ENCODE results near the gene CEMIP2.
"Not testable (repeated sequence)": the region's sequence is repeated elsewhere in the genome, so short reads cannot be mapped to it uniquely, and the experiment has no call there.

CEMIP2 gene

GRCh38 chr9:71703172-71703872 lies 65.0 kb downstream of the CEMIP2 start:
- Histone ChIP-seq H4K5ac (ENCODE audit: low read length) (no peak overlapping the region), H3K79me1 (ENCODE audit: low read length) (no peaks in the 10 kb centered on the region), H3K36me3 (ENCODE audit: control insufficient read depth, insufficient read depth, low read length) (no peaks in the 10 kb centered on the region), H3K79me2 (ENCODE audit: control insufficient read depth, insufficient read depth, low read length) (no peaks in the 10 kb centered on the region), H2AK5ac (ENCODE audit: low read length) (no peak overlapping the region), H3K4ac (ENCODE audit: low read depth, low read length) (no peak overlapping the region), H2BK120ac (ENCODE audit: low read depth, low read length) (no peak overlapping the region), H3K4me1 (ENCODE audit: control insufficient read depth, low read depth, low read length) (no peaks in the 10 kb centered on the region), H3K27ac (ENCODE audit: low read depth, low read length) (no peak overlapping the region), H2BK15ac (replicated peaks; ENCODE audit: low read depth) (no peak overlapping the region), H3K4me3 (ENCODE audit: low read length) (no peak overlapping the region), H3K27me3 (ENCODE audit: insufficient read depth, low read length, poor library complexity) (no peaks in the 10 kb centered on the region), H3K18ac (ENCODE audit: low read length) (no peak overlapping the region), H3K4me2 (ENCODE audit: low read length) (no peak overlapping the region), H4K8ac (ENCODE audit: low read depth, low read length) (no peak overlapping the region), H2BK5ac (ENCODE audit: low read length) (no peak overlapping the region), H3K56ac (ENCODE audit: low read length) (no peak overlapping the region), H3K23ac (ENCODE audit: low read length) (no peak overlapping the region), H3K9ac (ENCODE audit: low read length) (no peak overlapping the region)
- no CpG with 5 or more reads among the region's 6 CpGs for whole genome bisulfite sequencing (ENCODE audit: extremely low coverage, insufficient coverage, low lambda C conversion rate)
- DNase-seq = no peak

DNA sequence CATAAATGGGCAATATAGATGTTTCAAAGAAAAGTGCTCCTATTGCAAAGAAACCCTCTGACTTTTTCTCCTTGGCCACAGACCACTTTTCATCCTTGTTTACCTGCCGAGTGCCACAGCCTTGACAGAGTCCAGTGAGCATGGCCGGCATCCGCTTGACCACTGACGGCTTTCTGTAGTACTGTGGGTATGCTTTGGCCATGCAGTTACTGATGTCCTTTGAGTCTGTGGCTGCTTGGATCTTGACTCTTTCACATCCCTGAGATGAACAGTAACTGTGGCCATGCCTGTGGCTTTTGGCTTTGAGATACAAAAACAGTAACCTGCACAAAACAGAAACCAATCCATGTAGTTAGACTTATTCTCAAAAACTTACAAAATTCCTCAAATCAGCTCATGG lies 70.4 kb downstream of the CEMIP2 start:
- H3K36me3 ChIP-seq (ENCODE audit: control insufficient read depth, insufficient read depth, low read length) = peaks cover 2% of the 10 kb centered on the region

DNA sequence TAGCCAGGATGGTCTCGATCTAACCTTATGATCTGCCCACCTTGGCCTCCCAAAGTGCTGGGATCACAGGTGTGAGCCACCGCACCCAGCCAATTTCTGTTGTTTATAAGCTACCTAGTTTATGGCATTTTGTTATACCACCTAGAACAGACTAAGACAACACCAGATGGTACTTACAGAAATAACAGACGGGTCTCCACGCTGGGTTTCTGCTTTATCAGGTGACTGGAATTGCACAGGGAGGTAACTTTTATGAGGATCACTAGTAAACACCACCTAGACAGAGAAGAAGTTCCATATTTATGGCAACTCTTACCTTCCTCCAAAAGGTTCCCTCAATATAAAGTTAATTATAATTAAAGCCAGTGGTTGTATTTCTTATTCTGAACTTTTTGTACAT lies 74.0 kb downstream of the CEMIP2 start:
- no peak overlapping the region for H2BK5ac ChIP-seq (ENCODE audit: low read length)
- no peak overlapping the region for H3K4me2 ChIP-seq (ENCODE audit: low read length)
- H3K9ac ChIP-seq (ENCODE audit: low read length) = no peak overlapping the region
- no peak for DNase-seq
- no peaks in the 10 kb centered on the region for H3K4me1 ChIP-seq (ENCODE audit: control insufficient read depth, low read depth, low read length)
- no peak overlapping the region for H3K4me3 ChIP-seq (ENCODE audit: low read length)
- H3K27ac ChIP-seq (ENCODE audit: low read depth, low read length) = no peak overlapping the region
- WGBS (ENCODE audit: extremely low coverage, insufficient coverage, low lambda C conversion rate) = no CpG with 5 or more reads among the region's 4 CpGs
- H4K5ac ChIP-seq (ENCODE audit: low read length) = no peak overlapping the region
- H3K79me1 ChIP-seq (ENCODE audit: low read length) = no peaks in the 10 kb centered on the region
- no peak overlapping the region for H3K4ac ChIP-seq (ENCODE audit: low read depth, low read length)
- no peak overlapping the region for H2BK15ac ChIP-seq (replicated peaks; ENCODE audit: low read depth)
- no peaks in the 10 kb centered on the region for H3K27me3 ChIP-seq (ENCODE audit: insufficient read depth, low read length, poor library complexity)
- no peak overlapping the region for H4K8ac ChIP-seq (ENCODE audit: low read depth, low read length)
- peaks cover 6% of the 10 kb centered on the region for H3K36me3 ChIP-seq (ENCODE audit: control insufficient read depth, insufficient read depth, low read length)
- no peak overlapping the region for H3K56ac ChIP-seq (ENCODE audit: low read length)
- no peak overlapping the region for H3K23ac ChIP-seq (ENCODE audit: low read length)
- H2BK120ac ChIP-seq (ENCODE audit: low read depth, low read length) = no peak overlapping the region
- H2AK5ac ChIP-seq (ENCODE audit: low read length) = no peak overlapping the region
- H3K18ac ChIP-seq (ENCODE audit: low read length) = no peak overlapping the region
- no peaks in the 10 kb centered on the region for H3K79me2 ChIP-seq (ENCODE audit: control insufficient read depth, insufficient read depth, low read length)

More for the DNA sequence above, 70.4 kb downstream of the CEMIP2 start:
- Histone ChIP-seq H3K79me2 (ENCODE audit: control insufficient read depth, insufficient read depth, low read length) (no peaks in the 10 kb centered on the region), H4K8ac (ENCODE audit: low read depth, low read length) (no peak overlapping the region), H2AK5ac (ENCODE audit: low read length) (no peak overlapping the region), H2BK15ac (replicated peaks; ENCODE audit: low read depth) (no peak overlapping the region), H2BK120ac (ENCODE audit: low read depth, low read length) (no peak overlapping the region), H3K4me3 (ENCODE audit: low read length) (no peak overlapping the region), H3K56ac (ENCODE audit: low read length) (no peak overlapping the region), H2BK5ac (ENCODE audit: low read length) (no peak overlapping the region), H3K18ac (ENCODE audit: low read length) (no peak overlapping the region), H3K4me2 (ENCODE audit: low read length) (no peak overlapping the region), H3K4me1 (ENCODE audit: control insufficient read depth, low read depth, low read length) (no peaks in the 10 kb centered on the region), H3K23ac (ENCODE audit: low read length) (no peak overlapping the region), H3K27ac (ENCODE audit: low read depth, low read length) (no peak overlapping the region), H4K5ac (ENCODE audit: low read length) (no peak overlapping the region), H3K79me1 (ENCODE audit: low read length) (no peaks in the 10 kb centered on the region), H3K9ac (ENCODE audit: low read length) (no peak overlapping the region), H3K27me3 (ENCODE audit: insufficient read depth, low read length, poor library complexity) (no peaks in the 10 kb centered on the region), H3K4ac (ENCODE audit: low read depth, low read length) (no peak overlapping the region)
- no CpG with 5 or more reads among the region's 4 CpGs for WGBS (ENCODE audit: extremely low coverage, insufficient coverage, low lambda C conversion rate)
- DNase-seq = no peak

DNA sequence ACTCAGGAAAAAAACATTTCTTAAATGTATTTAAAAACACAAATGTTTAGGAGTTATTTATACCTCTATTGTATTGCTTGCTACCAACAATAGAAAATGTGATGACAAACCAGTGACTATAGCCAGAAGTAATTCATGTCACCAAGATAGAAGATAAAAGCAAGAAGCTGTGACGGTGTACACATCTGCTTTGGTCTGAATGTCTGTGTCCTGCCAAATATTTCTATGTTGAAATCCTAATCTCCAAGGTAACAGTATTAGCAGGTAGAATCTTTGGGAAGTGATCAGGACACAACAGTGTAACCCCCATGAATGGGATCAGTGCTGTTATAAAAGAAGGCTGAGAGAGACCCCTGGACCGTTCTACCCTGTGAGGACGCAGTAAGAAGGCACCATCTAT lies 74.7 kb downstream of the CEMIP2 start:
- Histone ChIP-seq H3K4me2 (ENCODE audit: low read length) (no peak overlapping the region), H2BK5ac (ENCODE audit: low read length) (no peak overlapping the region), H3K18ac (ENCODE audit: low read length) (no peak overlapping the region), H3K27ac (ENCODE audit: low read depth, low read length) (no peak overlapping the region), H2BK120ac (ENCODE audit: low read depth, low read length) (no peak overlapping the region), H3K36me3 (ENCODE audit: control insufficient read depth, insufficient read depth, low read length) (peaks cover 6% of the 10 kb centered on the region), H3K56ac (ENCODE audit: low read length) (no peak overlapping the region), H3K4me3 (ENCODE audit: low read length) (no peak overlapping the region), H4K5ac (ENCODE audit: low read length) (no peak overlapping the region), H3K27me3 (ENCODE audit: insufficient read depth, low read length, poor library complexity) (no peaks in the 10 kb centered on the region), H3K23ac (ENCODE audit: low read length) (no peak overlapping the region), H2BK15ac (replicated peaks; ENCODE audit: low read depth) (no peak overlapping the region), H4K8ac (ENCODE audit: low read depth, low read length) (no peak overlapping the region), H3K4me1 (ENCODE audit: control insufficient read depth, low read depth, low read length) (no peaks in the 10 kb centered on the region), H2AK5ac (ENCODE audit: low read length) (no peak overlapping the region), H3K9ac (ENCODE audit: low read length) (no peak overlapping the region), H3K79me1 (ENCODE audit: low read length) (no peaks in the 10 kb centered on the region), H3K4ac (ENCODE audit: low read depth, low read length) (no peak overlapping the region), H3K79me2 (ENCODE audit: control insufficient read depth, insufficient read depth, low read length) (no peaks in the 10 kb centered on the region)
- WGBS (ENCODE audit: extremely low coverage, insufficient coverage, low lambda C conversion rate) = no CpG with 5 or more reads among the region's 3 CpGs
- DNase-seq = no peak

DNA sequence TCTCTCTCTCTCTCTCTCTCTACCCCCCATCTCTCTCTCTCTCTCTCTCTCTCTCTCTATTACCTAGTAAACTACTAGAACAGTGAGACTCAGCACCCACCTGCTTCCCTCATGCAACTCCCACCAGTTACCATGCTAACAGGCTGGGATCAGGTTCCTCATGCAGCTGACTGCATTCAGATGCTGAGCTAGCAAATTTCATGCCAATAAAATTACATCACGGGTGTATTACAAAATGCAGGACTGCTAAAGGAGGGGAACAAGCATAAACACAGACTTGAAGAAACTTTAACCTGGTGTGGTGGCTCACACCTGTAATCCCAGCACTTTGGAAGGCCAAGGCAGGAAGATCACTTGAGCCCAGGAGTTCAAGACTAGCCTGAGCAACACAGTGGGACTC lies 76.0 kb downstream of the CEMIP2 start:
- Histone ChIP-seq H3K4me1 (ENCODE audit: control insufficient read depth, low read depth, low read length) (no peaks in the 10 kb centered on the region), H3K4me3 (ENCODE audit: low read length) (no peak overlapping the region), H2BK120ac (ENCODE audit: low read depth, low read length) (no peak overlapping the region), H4K5ac (ENCODE audit: low read length) (no peak overlapping the region), H3K79me1 (ENCODE audit: low read length) (no peaks in the 10 kb centered on the region), H2BK15ac (replicated peaks; ENCODE audit: low read depth) (no peak overlapping the region), H3K27ac (ENCODE audit: low read depth, low read length) (no peak overlapping the region), H3K4me2 (ENCODE audit: low read length) (no peak overlapping the region), H4K8ac (ENCODE audit: low read depth, low read length) (no peak overlapping the region), H2BK5ac (ENCODE audit: low read length) (no peak overlapping the region), H2AK5ac (ENCODE audit: low read length) (no peak overlapping the region), H3K4ac (ENCODE audit: low read depth, low read length) (no peak overlapping the region), H3K27me3 (ENCODE audit: insufficient read depth, low read length, poor library complexity) (no peaks in the 10 kb centered on the region), H3K18ac (ENCODE audit: low read length) (no peak overlapping the region), H3K23ac (ENCODE audit: low read length) (no peak overlapping the region), H3K56ac (ENCODE audit: low read length) (no peak overlapping the region), H3K79me2 (ENCODE audit: control insufficient read depth, insufficient read depth, low read length) (no peaks in the 10 kb centered on the region), H3K36me3 (ENCODE audit: control insufficient read depth, insufficient read depth, low read length) (peaks cover 6% of the 10 kb centered on the region), H3K9ac (ENCODE audit: low read length) (no peak overlapping the region)
- no CpG with 5 or more reads among the region's 1 CpG for WGBS (ENCODE audit: extremely low coverage, insufficient coverage, low lambda C conversion rate)
- DNase-seq = no peak

DNA sequence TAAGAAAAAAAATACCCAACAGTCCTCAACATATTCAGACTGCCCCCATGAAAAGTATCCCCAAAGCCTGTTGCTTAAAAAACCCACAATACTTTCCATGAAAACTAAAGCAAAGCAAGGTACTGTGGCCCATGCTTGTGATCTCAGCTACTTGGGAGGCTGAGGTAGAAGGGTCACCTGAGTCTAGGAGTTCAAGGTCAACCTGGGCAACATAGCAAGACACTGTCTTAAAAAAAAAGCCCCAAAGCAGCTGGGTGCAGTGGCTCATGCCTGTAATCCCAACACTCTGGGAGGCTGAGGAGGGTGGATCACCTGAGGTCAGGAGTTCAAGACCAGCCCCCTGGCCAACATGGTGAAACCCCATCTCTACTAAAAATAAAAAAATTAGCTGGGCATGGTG lies 76.7 kb downstream of the CEMIP2 start:
- H2BK120ac ChIP-seq (ENCODE audit: low read depth, low read length); H2BK15ac ChIP-seq (replicated peaks; ENCODE audit: low read depth); H3K9ac ChIP-seq (ENCODE audit: low read length); H3K56ac ChIP-seq (ENCODE audit: low read length); H3K23ac ChIP-seq (ENCODE audit: low read length); DNase-seq; H2BK5ac ChIP-seq (ENCODE audit: low read length); H3K4me1 ChIP-seq (ENCODE audit: control insufficient read depth, low read depth, low read length); H3K18ac ChIP-seq (ENCODE audit: low read length); H2AK5ac ChIP-seq (ENCODE audit: low read length); H3K36me3 ChIP-seq (ENCODE audit: control insufficient read depth, insufficient read depth, low read length); H3K27me3 ChIP-seq (ENCODE audit: insufficient read depth, low read length, poor library complexity); H4K5ac ChIP-seq (ENCODE audit: low read length); H3K79me2 ChIP-seq (ENCODE audit: control insufficient read depth, insufficient read depth, low read length); H3K4me2 ChIP-seq (ENCODE audit: low read length); H3K27ac ChIP-seq (ENCODE audit: low read depth, low read length); H3K4ac ChIP-seq (ENCODE audit: low read depth, low read length); H3K79me1 ChIP-seq (ENCODE audit: low read length); H3K4me3 ChIP-seq (ENCODE audit: low read length); H4K8ac ChIP-seq (ENCODE audit: low read depth, low read length): not testable (repeated sequence)
